Islet precursor cell (in vitro differentiated cells): ENCODE measurements around the gene LAMA2.

Experiments used
- DNase-seq: peaks from one replicate; pipeline ENCODE4 v3.0.0-alpha.2; 2018

The LAMA2 gene

DNA sequence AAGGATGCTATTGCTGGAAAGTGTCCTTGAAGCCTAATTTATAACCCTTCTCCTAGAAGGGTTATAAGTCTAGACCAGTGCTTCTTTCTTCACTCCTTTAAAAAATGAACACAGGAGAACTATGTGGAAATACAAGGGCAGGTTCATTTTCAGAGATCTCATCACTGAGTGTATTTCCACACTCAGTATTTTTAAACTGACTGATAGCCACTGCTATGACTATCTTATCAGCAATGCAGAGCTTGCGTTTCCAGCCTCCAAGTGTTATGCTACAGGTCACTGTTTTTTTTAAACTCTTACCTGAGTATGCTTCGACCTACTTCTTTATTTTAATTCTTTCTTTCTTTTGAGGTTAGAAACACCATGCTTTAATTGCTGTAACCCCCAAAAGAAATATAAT, 508.0 kb downstream of the LAMA2 start:
- no peak for DNase-seq

- no peak for DNase-seq
Measured at GRCh38 chr6:129393654-129394053, 510.7 kb downstream of the LAMA2 start.

- no peak for DNase-seq
Measured at GRCh38 chr6:129398764-129399163, 515.8 kb downstream of the LAMA2 start.

- DNase-seq: no peak
Measured at GRCh38 chr6:129402244-129402643, 519.3 kb downstream of the LAMA2 start.

DNA sequence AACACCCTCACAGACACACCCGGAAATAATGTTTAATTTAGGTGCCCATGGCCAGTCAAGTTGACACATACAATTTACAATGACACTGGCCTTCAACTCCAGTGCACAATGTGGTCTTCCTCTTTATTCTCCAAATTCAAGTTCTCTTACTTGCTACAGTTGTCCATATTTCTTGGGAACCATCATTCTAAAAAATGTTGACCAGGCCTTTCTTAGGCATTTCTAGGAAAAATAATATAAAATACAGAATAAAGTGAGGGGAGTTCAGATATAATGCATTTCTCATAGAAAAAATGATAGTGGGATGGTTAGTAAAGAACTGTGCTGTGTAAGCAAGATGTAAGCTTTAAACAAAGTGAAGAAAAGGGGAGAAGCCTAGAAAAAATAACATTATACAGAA, 528.2 kb downstream of the LAMA2 start:
- no peak for DNase-seq

- DNase-seq: no peak
Measured at GRCh38 chr6:129416337-129416990, 533.5 kb downstream of the LAMA2 start.

GRCh38 chr6:129417416-129418086, 534.6 kb downstream of the LAMA2 start:
- no peak for DNase-seq

- no peak for DNase-seq
Measured at GRCh38 chr6:129419324-129419723, 536.4 kb downstream of the LAMA2 start.

GRCh38 chr6:129426343-129426742, 543.4 kb downstream of the LAMA2 start:
- DNase-seq: no peak

DNA sequence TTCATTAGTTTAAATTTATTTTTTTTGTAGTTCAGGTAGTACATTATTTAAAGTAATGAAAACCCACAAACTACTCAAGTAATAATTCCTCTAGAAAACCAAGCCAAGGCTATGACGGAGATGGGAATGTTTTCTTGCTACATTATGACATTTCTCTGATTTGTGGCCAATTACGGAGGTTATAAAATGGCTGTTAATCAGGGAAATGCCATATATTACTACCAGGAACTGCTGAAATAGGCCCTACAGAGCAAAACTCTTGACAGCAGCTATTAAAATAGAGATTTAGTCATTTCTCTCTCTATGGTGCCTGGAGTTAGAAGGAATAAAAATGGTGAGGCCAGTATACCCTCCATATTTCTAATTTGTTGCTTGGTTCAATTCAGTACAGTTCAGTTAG, 547.0 kb downstream of the LAMA2 start:
- no peak for DNase-seq

- DNase-seq: no peak
Measured at GRCh38 chr6:129432738-129433137, 549.8 kb downstream of the LAMA2 start.

DNA sequence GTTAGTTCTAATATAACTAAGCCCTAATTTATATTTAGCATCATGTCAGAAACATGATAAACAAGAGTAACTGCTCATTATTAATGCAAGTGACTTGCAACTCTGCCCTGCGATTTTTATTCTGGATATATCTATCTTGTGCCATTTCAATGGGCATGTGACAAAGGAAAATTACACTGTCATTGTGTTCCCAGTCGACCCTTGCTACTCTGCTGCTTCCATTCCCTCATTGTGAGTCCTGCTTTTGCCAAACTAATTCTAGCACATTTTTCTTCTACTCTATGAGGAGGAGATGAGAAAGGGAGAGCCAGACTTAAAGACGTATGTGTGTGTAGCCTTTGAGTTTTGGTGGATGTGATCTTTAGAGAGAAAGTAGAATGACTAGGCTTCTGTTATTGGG, 551.2 kb downstream of the LAMA2 start:
- no peak for DNase-seq

DNA sequence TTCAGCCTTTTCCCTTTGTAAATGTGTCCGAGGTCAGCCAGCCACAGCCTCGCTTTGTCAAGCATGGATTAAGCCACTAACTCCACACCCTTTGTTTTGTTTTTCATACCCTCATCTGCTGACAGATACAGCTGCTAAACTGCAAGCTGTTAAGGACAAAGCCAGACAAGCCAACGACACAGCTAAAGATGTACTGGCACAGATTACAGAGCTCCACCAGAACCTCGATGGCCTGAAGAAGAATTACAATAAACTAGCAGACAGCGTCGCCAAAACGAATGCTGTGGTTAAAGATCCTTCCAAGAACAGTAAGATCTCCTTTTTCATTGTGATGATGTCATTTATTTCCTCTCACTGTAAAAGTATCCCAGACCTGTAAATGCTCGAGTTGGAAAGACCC, 557.8 kb downstream of the LAMA2 start:
- DNase-seq: peak; percentile 59

DNA sequence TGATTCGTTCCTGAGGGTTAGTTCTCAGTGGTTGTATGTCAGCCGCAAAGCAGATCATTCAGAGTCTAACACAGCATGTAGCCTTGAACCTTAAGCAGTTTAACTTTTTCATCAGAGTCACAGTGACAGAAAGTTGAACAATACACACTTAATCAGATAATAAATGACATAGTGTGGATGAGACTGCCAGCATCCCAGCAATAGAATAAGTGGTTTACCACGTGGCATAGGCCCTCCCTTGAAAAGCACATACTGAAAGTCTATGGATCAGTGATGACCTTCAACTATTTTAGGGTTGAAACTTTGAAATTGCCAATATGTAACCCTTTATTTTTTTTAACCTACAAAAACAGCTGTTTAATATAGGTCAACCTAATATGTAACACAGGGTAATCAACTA, 561.7 kb downstream of the LAMA2 start:
- DNase-seq: no peak

DNA sequence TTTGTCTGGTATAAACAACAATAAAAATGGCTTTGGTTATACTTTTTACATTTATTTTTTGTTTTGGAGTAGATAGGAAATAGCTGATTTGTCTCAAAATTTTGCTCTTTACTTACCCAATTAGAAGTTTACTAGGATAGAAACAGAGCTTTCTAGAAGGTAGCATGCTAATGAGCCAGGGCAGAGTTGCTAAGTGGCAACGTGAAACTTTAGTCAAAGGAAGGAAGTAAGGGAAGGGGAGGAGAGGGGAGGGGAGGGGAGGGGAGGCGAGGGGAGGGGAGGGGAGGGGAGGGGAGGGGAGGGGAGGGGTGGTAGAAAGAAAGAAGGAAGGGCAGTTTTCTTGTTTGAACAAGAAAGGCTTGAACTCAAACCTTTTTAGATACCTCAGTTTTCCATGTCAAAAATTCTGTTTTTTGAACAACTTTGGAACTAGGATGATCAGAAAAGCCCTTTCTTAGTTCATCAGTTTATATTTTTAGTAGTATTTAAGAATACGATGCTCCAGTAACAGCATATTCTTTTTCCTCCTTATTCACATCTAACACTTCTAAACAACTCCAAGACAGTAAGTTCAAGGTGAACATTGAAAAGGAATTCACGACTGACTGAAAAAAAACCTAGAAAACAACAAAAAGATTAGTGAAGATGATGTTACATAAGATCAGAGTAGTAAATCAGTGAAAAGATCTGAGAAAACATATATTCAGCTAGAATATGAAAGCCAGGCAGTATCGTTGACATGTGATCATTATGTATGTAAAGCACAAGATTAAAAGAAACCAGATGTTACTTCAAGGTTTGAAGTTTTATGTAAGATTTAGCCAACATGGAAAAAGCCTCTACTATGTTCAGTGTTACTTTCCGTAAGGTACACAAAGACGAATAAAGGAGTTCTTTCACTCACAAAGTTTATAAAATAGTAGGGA, 563.6 kb downstream of the LAMA2 start:
- no peak for DNase-seq

DNA sequence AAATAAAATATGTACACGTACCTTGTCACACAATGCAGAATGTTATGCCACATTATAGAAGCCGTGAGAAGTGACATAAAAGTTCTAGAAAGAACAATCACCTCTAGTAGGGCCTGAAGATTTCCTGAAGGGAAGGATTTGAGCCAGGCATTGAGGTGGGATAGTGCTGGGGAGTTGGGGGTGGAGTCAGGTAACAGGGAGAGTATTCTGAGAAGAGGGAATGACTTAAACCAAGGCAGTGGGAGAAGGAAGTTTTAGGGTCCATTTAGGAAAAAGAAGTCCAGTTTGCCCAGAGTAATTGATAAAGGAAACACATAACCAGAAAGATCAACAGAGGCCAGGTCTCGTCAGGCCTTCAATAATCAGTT, 564.2 kb downstream of the LAMA2 start:
- no peak for DNase-seq

- DNase-seq: no peak
Measured at GRCh38 chr6:129448965-129449364, 566.0 kb downstream of the LAMA2 start.

GRCh38 chr6:129451187-129451586, 568.2 kb downstream of the LAMA2 start:
- no peak for DNase-seq

GRCh38 chr6:129453073-129453472, 570.1 kb downstream of the LAMA2 start:
- no peak for DNase-seq

GRCh38 chr6:129454488-129454887, 571.5 kb downstream of the LAMA2 start:
- no peak for DNase-seq

DNA sequence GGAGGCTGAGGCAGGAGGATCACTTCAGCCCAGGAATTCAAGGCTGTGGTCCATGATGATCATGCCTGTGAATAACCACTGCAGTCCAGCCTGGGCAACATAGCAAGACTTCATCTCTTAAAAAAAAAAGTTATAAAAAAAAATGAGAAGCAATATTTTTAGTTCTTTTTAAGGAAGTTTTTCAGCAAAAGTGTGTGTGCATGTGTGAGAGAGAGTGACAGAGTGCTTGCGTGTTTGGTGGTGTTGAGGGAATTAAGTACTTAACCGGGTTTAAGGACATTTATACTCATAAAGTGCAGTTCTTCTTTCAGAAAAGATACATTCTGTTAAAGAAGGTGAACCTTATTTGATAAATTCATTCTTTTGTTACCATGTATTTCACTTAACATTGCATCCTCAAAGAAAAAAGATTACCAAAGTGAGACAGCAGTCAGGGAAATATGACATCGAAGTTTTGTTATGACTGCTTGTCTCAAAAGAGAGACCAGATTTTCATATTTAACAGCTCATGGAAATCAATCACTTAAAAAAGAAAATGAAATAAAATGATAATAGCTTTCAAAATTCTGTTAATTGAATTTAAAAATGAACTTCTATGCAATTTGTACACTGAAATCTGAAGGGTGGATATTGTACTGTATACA, 572.3 kb downstream of the LAMA2 start:
- DNase-seq: no peak

GRCh38 chr6:129460221-129460620, 577.3 kb downstream of the LAMA2 start:
- DNase-seq: no peak

DNA sequence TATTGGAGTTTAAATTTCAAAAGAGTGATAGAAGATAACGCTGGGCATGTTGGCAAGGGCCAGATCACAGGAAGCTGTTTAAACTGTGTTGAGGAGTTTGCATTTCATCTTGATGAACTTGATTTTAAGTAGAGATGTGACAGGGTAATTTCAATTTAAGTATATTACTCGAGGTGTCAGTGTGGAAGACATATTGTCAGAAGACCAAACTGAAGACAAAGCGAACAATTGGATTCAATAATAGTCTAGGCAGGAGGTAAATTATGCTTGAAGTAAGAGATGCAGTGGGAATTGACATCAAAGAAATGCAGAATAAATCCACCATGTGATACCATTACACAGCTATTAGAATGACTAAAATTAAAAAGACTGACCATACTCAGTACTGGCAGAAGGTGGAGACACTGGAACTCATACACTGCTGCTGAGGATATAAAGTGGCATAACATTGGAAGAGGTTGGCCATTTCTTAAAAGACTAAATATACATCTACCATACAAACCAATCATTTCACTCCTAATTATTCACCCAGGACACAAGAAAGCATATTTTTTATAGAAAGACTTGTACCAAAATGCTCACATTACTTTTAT, 586.2 kb downstream of the LAMA2 start:
- DNase-seq: no peak
